NCI-H1694 treated with DMSO at 0.1 percent for 48 hours (cell line): ENCODE results near the gene VWA3B.
"Not testable (repeated sequence)": the region's sequence is repeated elsewhere in the genome, so short reads cannot be mapped to it uniquely, and the experiment has no call there.

Experiments used
- DNase-seq: peaks from one replicate; lab custom pipeline; 2025; lab: John Stamatoyannopoulos, UW

VWA3B gene

GRCh38 chr2:98085649-98086048, 1.3 kb upstream of the VWA3B start:
- DNase-seq: no peak

- DNase-seq: no peak
These were observed 567 bp downstream of the VWA3B start for GRCh38 chr2:98087447-98088020.

- DNase-seq: no peak
These were observed 1.3 kb downstream of the VWA3B start for GRCh38 chr2:98088261-98088660.

DNA sequence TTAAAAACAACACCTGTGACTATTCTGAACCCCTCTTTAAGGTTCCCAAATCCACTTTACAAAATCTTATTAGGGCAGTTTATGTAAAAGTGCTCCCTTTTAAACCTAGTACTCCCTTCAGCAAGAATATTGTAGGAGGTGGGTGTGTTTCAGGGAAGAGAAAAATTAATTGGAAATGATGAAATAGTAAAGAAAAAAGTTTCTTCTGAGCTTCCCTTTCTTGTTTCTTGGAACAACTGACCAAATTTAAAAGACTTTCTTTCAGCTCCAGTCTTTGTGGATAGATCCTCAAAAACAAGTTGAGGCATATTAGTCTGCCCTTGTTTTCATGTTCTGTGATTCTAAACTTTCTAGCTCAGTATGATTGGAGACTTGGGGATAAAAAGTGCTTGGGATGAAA, 3.0 kb downstream of the VWA3B start:
- DNase-seq: no peak

- DNase-seq: no peak
These were observed 4.0 kb downstream of the VWA3B start for GRCh38 chr2:98090951-98091350.

DNA sequence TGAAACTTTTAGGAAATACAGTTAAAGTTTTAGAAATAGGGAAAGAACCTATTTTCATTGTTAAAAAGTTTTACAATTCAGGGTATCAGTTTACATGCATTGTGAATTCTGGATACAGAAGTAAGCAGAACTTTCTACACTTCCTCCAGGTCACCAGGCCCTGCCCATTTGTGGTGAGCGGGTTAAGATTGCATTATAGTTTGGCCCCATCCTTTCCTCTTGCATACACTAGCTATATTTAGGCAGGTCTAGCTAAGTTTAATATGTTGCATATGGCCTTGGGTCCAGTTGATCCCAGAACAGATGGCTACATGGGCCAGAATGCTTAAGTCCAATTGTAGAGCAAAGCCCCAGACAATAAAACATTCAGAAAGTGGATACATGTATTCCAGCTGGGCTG, 4.8 kb downstream of the VWA3B start:
- DNase-seq: no peak

DNA sequence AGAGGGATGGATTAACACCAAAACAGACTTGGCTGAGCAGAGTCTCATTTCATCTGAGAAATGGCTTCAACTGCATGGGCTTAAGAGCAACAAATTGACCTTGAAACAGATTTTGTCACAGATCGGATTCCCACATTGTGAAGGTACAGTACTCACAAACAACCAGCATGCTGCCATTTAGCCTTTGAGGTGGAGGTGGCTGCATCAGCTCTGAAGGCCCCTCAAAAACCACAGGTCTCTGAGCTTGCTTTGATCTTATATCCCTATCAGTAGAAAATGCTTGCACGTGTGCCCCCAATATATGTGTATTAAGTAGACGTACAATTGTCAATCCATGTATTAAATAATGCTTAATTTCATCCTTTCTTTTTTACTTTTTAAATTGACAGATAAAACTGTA, 6.2 kb downstream of the VWA3B start:
- no peak for DNase-seq

GRCh38 chr2:98093611-98094010, 6.6 kb downstream of the VWA3B start:
- no peak for DNase-seq

DNA sequence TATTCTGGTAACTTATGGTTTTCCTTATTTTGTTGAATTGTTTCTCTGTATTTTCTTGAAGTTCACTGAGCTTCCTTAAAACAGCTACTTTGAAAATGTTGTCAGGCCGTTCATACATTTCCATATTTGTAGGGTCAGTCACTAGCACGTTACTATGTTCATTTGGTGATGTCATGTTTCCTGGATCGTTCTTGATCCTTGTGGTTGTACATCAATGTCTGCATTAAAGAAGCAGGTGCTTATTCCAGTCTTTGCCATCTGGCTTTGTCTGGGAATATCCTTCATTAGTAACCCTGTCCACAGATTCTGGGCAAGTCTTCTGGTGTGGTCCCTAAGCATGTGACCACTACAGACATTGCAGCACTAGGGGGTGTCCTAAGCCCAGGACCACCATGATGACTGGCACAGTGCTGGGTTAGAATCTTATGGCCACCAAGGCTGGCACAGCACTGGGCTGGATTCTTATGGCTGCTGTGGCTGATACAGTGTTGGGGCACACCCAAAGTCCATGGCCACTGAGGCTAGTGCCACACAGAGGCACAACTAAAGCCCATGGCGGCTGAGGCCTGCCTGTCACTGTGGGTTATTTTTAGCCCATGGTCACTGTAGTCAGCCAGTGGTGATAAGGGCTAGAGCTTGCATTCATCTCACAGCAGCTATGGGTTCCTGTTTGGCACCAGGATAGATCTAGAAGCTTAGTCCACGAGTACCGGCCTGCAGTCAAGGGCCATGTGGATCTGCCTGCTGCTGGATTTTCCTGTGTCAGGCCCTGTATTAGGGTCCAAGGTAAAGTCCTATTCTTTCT, 13.2 kb downstream of the VWA3B start:
- DNase-seq: no peak

- DNase-seq: not testable (repeated sequence)
These were observed 15.3 kb downstream of the VWA3B start for GRCh38 chr2:98102315-98102714.

GRCh38 chr2:98102878-98103277, 15.9 kb downstream of the VWA3B start:
- DNase-seq: no peak

- DNase-seq: no peak
These were observed 21.1 kb downstream of the VWA3B start for GRCh38 chr2:98108110-98108509.

GRCh38 chr2:98110741-98111140, 23.8 kb downstream of the VWA3B start:
- no peak for DNase-seq

GRCh38 chr2:98114643-98115330, 27.8 kb downstream of the VWA3B start:
- DNase-seq: no peak

DNA sequence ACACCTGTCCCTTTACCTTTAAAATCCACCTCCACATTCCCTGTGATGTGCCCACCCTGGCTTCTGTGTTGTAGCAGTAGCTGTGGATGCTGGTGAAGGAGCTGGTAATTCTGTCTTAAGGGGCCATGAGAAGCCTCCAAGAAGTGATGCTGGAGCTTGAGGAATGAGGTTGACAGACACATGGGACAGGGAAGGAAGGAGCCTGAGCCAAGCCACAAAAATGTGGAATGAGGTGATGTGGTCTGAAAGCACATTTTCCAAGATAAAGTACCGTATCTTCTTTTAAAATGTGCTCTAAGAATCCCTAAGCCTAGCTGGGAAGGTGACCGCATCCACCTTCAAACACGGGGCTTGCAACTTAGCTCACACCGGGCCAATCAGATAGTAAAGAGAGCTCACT, 31.2 kb downstream of the VWA3B start:
- DNase-seq: no peak

DNA sequence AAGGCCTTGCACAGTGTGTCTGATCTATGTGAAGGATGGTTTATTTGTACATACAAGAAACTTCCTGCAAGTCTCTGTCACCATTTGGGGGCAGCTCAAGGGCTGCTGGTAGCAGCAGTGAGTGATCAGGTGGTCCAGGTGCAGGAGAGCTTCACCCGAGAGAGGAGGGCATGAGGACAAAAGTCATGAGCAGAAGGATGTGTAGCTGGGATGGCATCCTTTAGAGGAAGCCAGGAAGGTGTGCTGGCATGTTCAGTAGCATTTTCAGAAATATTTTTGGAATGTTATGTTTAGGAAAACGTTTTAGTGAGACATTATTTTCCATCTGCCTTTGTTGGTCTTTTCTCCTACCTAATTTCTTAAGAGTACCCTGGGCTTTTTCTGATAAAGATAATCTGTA, 31.9 kb downstream of the VWA3B start:
- no peak for DNase-seq

DNA sequence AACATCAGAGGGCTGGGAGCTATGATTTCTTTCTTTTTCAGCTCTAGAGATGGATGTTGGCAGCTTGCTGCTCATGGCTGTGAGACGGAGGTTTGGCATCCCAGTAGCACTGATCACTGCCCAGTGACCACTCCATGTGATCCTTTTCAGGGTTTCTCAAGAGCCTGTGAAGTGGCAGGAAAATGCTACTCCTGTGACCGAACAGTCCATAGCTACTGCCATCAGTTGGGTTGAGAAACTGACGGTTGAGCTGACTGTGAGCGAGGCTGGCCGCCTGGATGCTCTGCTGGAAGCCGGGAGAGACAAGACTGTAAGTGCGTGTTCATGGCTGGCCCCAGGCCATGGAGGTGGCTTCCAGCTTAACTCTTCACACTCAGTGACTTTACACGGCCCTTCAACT, 34.2 kb downstream of the VWA3B start:
- no peak for DNase-seq

DNA sequence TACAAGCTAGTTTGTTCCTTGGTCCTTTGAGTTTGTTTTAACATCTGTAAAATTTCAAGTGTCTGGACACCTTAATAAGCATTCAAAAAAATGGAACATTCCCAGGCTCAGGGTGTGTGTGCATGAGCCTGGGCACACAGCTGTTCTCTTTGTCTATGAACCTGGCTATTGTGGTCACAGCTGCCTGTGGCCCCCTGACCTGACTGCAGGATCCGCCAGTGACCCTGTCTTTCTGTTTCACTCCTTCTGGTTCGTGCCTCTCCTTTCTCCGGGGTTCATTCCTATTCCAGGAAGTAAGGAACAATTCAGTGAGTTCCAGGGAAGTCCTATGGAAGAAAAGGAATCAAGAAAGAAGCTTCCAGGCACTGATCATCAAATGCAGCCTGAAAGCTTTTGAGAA, 35.6 kb downstream of the VWA3B start:
- DNase-seq: no peak

- no peak for DNase-seq
These were observed 36.3 kb downstream of the VWA3B start for GRCh38 chr2:98123286-98123685.

GRCh38 chr2:98126061-98126460, 39.1 kb downstream of the VWA3B start:
- DNase-seq: no peak

GRCh38 chr2:98127229-98127989, 40.4 kb downstream of the VWA3B start:
- no peak for DNase-seq

GRCh38 chr2:98128556-98129109, 41.7 kb downstream of the VWA3B start:
- DNase-seq: no peak
